Body of pancreas (tissue), 4 donors: ENCODE data around the gene PKNOX2.

Experiments
- POLR2A ChIP-seq, 3 donors: fragments of 450-650 bp; IDR thresholded peaks; one replicate each; pipeline ENCODE4 v1.6.1; 2016; ENCODE audit warnings: antibody characterized with exemption in 3 of 3, mild to moderate bottlenecking in 2 of 3
- TF ChIP-seq, protein P1 (sequence below), 7 experiments: fragments of 450-650 bp in 4 of 7; fragments of 200-600 bp in 3 of 7; sonication (generic) in 3 of 7; IDR thresholded peaks; one replicate each; pipeline ENCODE4 v1.5.1; 2016 to 2019; ENCODE audit warnings: antibody characterized with exemption in 7 of 7

DNA sequence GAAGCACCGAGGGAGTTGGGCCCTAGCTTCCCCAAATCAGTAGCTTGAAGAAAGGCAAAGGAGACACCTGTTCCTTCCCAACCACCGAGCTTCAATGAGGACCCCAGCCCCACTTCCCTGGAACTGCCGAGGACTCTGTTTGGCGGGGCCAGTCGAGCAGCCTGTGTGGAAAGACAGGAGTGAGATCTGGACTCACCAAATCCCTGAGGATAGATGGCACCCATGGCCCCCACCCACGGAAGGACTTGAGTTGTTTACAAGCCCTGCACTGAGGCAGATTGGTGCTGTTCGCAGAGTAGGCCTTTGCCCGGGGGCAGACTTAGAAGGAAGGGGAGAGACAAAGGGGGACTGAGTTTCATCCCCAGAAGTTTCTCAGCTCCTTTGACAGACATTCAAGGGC is 266.9 kb downstream of the PKNOX2 start:
- TF ChIP-seq, protein P1, sequence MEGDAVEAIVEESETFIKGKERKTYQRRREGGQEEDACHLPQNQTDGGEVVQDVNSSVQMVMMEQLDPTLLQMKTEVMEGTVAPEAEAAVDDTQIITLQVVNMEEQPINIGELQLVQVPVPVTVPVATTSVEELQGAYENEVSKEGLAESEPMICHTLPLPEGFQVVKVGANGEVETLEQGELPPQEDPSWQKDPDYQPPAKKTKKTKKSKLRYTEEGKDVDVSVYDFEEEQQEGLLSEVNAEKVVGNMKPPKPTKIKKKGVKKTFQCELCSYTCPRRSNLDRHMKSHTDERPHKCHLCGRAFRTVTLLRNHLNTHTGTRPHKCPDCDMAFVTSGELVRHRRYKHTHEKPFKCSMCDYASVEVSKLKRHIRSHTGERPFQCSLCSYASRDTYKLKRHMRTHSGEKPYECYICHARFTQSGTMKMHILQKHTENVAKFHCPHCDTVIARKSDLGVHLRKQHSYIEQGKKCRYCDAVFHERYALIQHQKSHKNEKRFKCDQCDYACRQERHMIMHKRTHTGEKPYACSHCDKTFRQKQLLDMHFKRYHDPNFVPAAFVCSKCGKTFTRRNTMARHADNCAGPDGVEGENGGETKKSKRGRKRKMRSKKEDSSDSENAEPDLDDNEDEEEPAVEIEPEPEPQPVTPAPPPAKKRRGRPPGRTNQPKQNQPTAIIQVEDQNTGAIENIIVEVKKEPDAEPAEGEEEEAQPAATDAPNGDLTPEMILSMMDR (IDR thresholded peaks at IDR 0.05), result no peak
- no peak for TF ChIP-seq POLR2A (IDR thresholded peaks at IDR 0.05)
